ENCODE data around the gene NAA30.

The NAA30 gene

GRCh38 chr14:57412341-57412740, 22.0 kb downstream of the NAA30 start:
- Histone ChIP-seq H3K9me3 (ENCODE audit: insufficient read depth, low read length) (no peaks in the 10 kb centered on the region), H4K20me1 (ENCODE audit: low read depth, low read length) (peaks cover 3% of the 10 kb centered on the region; the same call in 1 of the 2 replicates), H3K27me3 (ENCODE audit: low read length) (no peaks in the 10 kb centered on the region), H3K36me3 (ENCODE audit: low read length) (peaks cover 14% of the 10 kb centered on the region; the same call in 1 of the 2 replicates), H3K79me2 (ENCODE audit: insufficient read depth, low read length) (no peaks in the 10 kb centered on the region; the same call in 1 of the 2 replicates), H3K9ac (ENCODE audit: low read length) (no peak overlapping the region), H3K4me3 (ENCODE audit: insufficient read depth, low read length, poor library complexity, severe bottlenecking) (no peak overlapping the region), H3K9me2 (replicated peaks; ENCODE audit: insufficient read depth, low read length) (no peaks in the 10 kb centered on the region), H3K27ac (ENCODE audit: low read depth, low read length) (no peak overlapping the region), H3F3A (ENCODE audit: insufficient read depth) (no peaks in the 10 kb centered on the region), H3K4me2 (ENCODE audit: low read depth, low read length, poor library complexity, severe bottlenecking) (no peak overlapping the region), H2AFZ (ENCODE audit: low read depth, low read length, severe bottlenecking) (no peak overlapping the region)
- no peak for TF ChIP-seq CTCF (IDR thresholded peaks at IDR 0.05; ENCODE audit: insufficient read depth, low read length, poor library complexity, severe bottlenecking)
- no peak for TF ChIP-seq EZH2phosphoT487 (conservative IDR thresholded peaks at IDR 0.05; ENCODE audit: low read length)

- Histone ChIP-seq H3K9me3 (ENCODE audit: insufficient read depth, low read length) (no peaks in the 10 kb centered on the region), H3K9me2 (replicated peaks; ENCODE audit: insufficient read depth, low read length) (no peaks in the 10 kb centered on the region), H3K27ac (ENCODE audit: low read depth, low read length) (no peak overlapping the region), H3K9ac (ENCODE audit: low read length) (no peak overlapping the region), H3K36me3 (ENCODE audit: low read length) (peaks cover 14% of the 10 kb centered on the region; the same call in 1 of the 2 replicates), H3F3A (ENCODE audit: insufficient read depth) (no peaks in the 10 kb centered on the region), H3K79me2 (ENCODE audit: insufficient read depth, low read length) (no peaks in the 10 kb centered on the region), H4K20me1 (ENCODE audit: low read depth, low read length) (peaks cover 3% of the 10 kb centered on the region; the same call in 1 of the 2 replicates), H3K27me3 (ENCODE audit: low read length) (no peaks in the 10 kb centered on the region), H3K4me2 (ENCODE audit: low read depth, low read length, poor library complexity, severe bottlenecking) (no peak overlapping the region), H2AFZ (ENCODE audit: low read depth, low read length, severe bottlenecking) (no peak overlapping the region), H3K4me3 (ENCODE audit: insufficient read depth, low read length, poor library complexity, severe bottlenecking) (no peak overlapping the region)
- TF ChIP-seq CTCF (IDR thresholded peaks at IDR 0.05; ENCODE audit: insufficient read depth, low read length, poor library complexity, severe bottlenecking), result no peak
- TF ChIP-seq EZH2phosphoT487 (conservative IDR thresholded peaks at IDR 0.05; ENCODE audit: low read length), result no peak
Observed at GRCh38 chr14:57413849-57414248, 23.5 kb downstream of the NAA30 start.

GRCh38 chr14:57417228-57417627, 26.8 kb downstream of the NAA30 start:
- no peaks in the 10 kb centered on the region for H3F3A ChIP-seq (ENCODE audit: insufficient read depth)
- no peak overlapping the region for H3K9ac ChIP-seq (ENCODE audit: low read length)
- no peaks in the 10 kb centered on the region for H3K9me3 ChIP-seq (ENCODE audit: insufficient read depth, low read length)
- no peak overlapping the region for H3K27ac ChIP-seq (ENCODE audit: low read depth, low read length)
- no peak overlapping the region for H3K4me2 ChIP-seq (ENCODE audit: low read depth, low read length, poor library complexity, severe bottlenecking)
- TF ChIP-seq EZH2phosphoT487 (conservative IDR thresholded peaks at IDR 0.05; ENCODE audit: low read length) (no peak), CTCF (IDR thresholded peaks at IDR 0.05; ENCODE audit: insufficient read depth, low read length, poor library complexity, severe bottlenecking) (no peak)
- no peak overlapping the region for H3K4me3 ChIP-seq (ENCODE audit: insufficient read depth, low read length, poor library complexity, severe bottlenecking)
- no peaks in the 10 kb centered on the region for H3K9me2 ChIP-seq (replicated peaks; ENCODE audit: insufficient read depth, low read length)
- no peak overlapping the region for H2AFZ ChIP-seq (ENCODE audit: low read depth, low read length, severe bottlenecking)
- H4K20me1 ChIP-seq (ENCODE audit: low read depth, low read length), result peaks cover 3% of the 10 kb centered on the region; the same call in 1 of the 2 replicates
- H3K79me2 ChIP-seq (ENCODE audit: insufficient read depth, low read length), result no peaks in the 10 kb centered on the region
- no peaks in the 10 kb centered on the region for H3K27me3 ChIP-seq (ENCODE audit: low read length)
- no peaks in the 10 kb centered on the region for H3K36me3 ChIP-seq (ENCODE audit: low read length)
